Adipocyte (in vitro differentiated cells): ENCODE data around the gene ANGPT4.
A peak's percentile ranks its signal among the peaks of the same experiment; 100 is the strongest.
"Not testable (repeated sequence)": the region's sequence is repeated elsewhere in the genome, so short reads cannot be mapped to it uniquely, and the experiment has no call there.

ENCODE experiments used
- DNase-seq: peaks from one replicate; pipeline ENCODE4 v3.0.0-alpha.2; 2015; ENCODE audit warnings: low read depth
- H3K27me3 ChIP-seq: replicated peaks from 2 replicates; pipeline ENCODE4 v1.7.0; 2013; ENCODE audit warnings: mild to moderate bottlenecking, low read length, moderate library complexity; ENCODE audit not compliant: control insufficient read depth, insufficient read depth
- H3K36me3 ChIP-seq: 2 replicates; pipeline ENCODE4 v1.7.0; 2013; ENCODE audit warnings: low read length, mild to moderate bottlenecking, moderate library complexity; ENCODE audit not compliant: control insufficient read depth, insufficient read depth, severe bottlenecking
- H3K4me1 ChIP-seq: 2 replicates; pipeline ENCODE4 v1.7.0; 2013; ENCODE audit warnings: mild to moderate bottlenecking, low read length, moderate library complexity; ENCODE audit not compliant: control insufficient read depth, insufficient read depth
- H3K4me3 ChIP-seq: 2 replicates; pipeline ENCODE4 v1.7.0; 2013; ENCODE audit warnings: mild to moderate bottlenecking, low read length, moderate library complexity
- H3K9ac ChIP-seq: 2 replicates; pipeline ENCODE4 v1.7.0; 2013; ENCODE audit warnings: mild to moderate bottlenecking, low read length, moderate library complexity
- H3K9me3 ChIP-seq: 2 replicates; pipeline ENCODE4 v1.7.0; 2013; ENCODE audit warnings: mild to moderate bottlenecking, low read length, moderate library complexity; ENCODE audit not compliant: control insufficient read depth

Gene ANGPT4

GRCh38 chr20:869606-870005 lies 46.5 kb downstream of the ANGPT4 start:
- H3K4me3 ChIP-seq, result no peak overlapping the region
- H3K36me3 ChIP-seq, result no peaks in the 10 kb centered on the region
- H3K4me1 ChIP-seq, result no peaks in the 10 kb centered on the region
- H3K27me3 ChIP-seq, result peaks cover 43% of the 10 kb centered on the region
- no peak overlapping the region for H3K9ac ChIP-seq
- H3K9me3 ChIP-seq, result peaks cover 3% of the 10 kb centered on the region
- no peak for DNase-seq

DNA sequence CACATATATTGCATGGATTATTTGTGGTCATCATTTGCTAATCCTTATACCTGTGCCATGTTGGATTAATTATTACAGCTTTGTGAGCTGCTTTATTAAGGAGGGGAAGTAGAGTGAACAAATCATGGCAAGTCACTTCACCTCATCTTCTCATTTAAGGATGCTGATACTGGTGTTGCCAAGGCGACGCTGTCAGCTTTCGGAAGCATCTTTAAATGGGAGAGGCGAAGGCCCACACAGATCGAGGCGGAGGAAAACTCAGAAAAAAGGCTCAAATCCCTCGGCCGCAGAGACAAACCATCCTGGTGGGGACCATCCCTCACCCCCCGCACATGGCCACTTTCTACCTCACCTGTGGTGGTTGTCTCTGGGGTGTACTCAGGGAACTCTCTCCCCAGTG lies 47.9 kb downstream of the ANGPT4 start:
- Histone ChIP-seq H3K9me3 (peaks cover 3% of the 10 kb centered on the region), H3K9ac (no peak overlapping the region), H3K27me3 (peaks cover 34% of the 10 kb centered on the region), H3K4me1 (no peaks in the 10 kb centered on the region), H3K4me3 (no peak overlapping the region), H3K36me3 (no peaks in the 10 kb centered on the region)
- DNase-seq, result no peak

GRCh38 chr20:865440-865839 lies 50.7 kb downstream of the ANGPT4 start:
- Histone ChIP-seq H3K9me3 (peaks cover 3% of the 10 kb centered on the region), H3K4me3 (no peak overlapping the region), H3K9ac (no peak overlapping the region), H3K27me3 (peaks cover 10% of the 10 kb centered on the region), H3K4me1 (no peaks in the 10 kb centered on the region), H3K36me3 (no peaks in the 10 kb centered on the region)
- DNase-seq, result no peak

- Histone ChIP-seq H3K9ac (no peak overlapping the region), H3K36me3 (no peaks in the 10 kb centered on the region), H3K9me3 (peaks cover 3% of the 10 kb centered on the region), H3K4me1 (peaks cover 3% of the 10 kb centered on the region), H3K27me3 (no peaks in the 10 kb centered on the region), H3K4me3 (no peak overlapping the region)
- no peak for DNase-seq
These were observed 55.2 kb downstream of the ANGPT4 start for GRCh38 chr20:860891-861290.

GRCh38 chr20:859751-860231 lies 56.3 kb downstream of the ANGPT4 start:
- Histone ChIP-seq H3K27me3 (no peaks in the 10 kb centered on the region), H3K36me3 (no peaks in the 10 kb centered on the region), H3K9ac (no peak overlapping the region), H3K9me3 (no peaks in the 10 kb centered on the region), H3K4me1 (peaks cover 4% of the 10 kb centered on the region), H3K4me3 (no peak overlapping the region)
- DNase-seq, result no peak

- Histone ChIP-seq H3K4me1 (peaks cover 4% of the 10 kb centered on the region), H3K27me3 (no peaks in the 10 kb centered on the region), H3K9ac (no peak overlapping the region)
These were observed 58.1 kb downstream of the ANGPT4 start for GRCh38 chr20:858011-858410.

DNA sequence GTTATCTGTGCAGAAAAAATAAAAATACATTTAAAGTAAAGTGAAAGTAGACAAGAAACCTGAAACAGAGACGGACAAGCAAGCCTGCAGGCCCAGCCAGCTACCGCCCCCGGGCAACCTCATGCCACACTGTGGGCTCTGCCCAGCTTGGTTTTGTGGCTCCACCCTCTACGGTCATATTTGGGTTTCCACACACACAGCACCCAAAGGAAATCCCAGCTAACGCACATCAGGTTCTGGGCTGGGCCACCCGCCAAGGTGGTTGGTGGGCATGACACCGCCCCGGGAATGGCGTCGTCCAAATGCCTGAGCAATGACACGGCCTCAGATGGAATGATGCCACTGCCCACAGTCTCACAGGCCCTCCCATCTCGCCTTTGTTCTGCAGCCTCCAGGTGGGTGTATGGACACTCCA lies 59.8 kb downstream of the ANGPT4 start:
- Histone ChIP-seq H3K36me3 (no peaks in the 10 kb centered on the region), H3K9ac (no peak overlapping the region), H3K27me3 (no peaks in the 10 kb centered on the region), H3K4me1 (peaks cover 4% of the 10 kb centered on the region), H3K9me3 (no peaks in the 10 kb centered on the region), H3K4me3 (no peak overlapping the region)
- peak; percentile 73 for DNase-seq

More at GRCh38 chr20:858011-858410, 58.1 kb downstream of the ANGPT4 start:
- DNase-seq, result no peak
- H3K36me3 ChIP-seq, result no peaks in the 10 kb centered on the region
- no peaks in the 10 kb centered on the region for H3K9me3 ChIP-seq
- no peak overlapping the region for H3K4me3 ChIP-seq

GRCh38 chr20:855466-856360 lies 60.4 kb downstream of the ANGPT4 start:
- H3K4me3 ChIP-seq, result no peak overlapping the region
- no peaks in the 10 kb centered on the region for H3K9me3 ChIP-seq
- H3K4me1 ChIP-seq, result peaks cover 4% of the 10 kb centered on the region
- H3K9ac ChIP-seq, result no peak overlapping the region
- DNase-seq, result no peak
- no peaks in the 10 kb centered on the region for H3K27me3 ChIP-seq
- H3K36me3 ChIP-seq, result no peaks in the 10 kb centered on the region

DNA sequence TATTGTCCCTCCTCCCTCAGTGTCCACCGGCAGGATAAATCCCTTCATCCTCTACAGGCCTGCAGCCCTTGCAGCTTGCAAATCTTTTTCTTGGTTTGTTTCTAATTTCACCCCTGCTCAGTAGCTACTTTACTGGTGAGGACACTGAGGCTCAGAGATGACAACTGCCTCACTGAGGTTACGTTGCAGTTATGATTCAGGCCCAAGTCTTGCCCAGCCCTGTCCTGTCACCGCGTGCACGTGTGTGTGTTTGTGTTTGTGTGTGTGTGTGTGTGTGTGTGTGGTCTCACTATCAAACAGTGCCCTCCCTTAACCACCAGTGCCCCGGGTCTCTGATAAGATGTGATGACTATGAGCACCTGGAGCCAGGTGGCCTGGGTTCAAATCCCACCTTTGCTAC lies 61.5 kb downstream of the ANGPT4 start:
- Histone ChIP-seq H3K27me3 (no peaks in the 10 kb centered on the region), H3K4me3 (no peak overlapping the region), H3K9me3 (no peaks in the 10 kb centered on the region), H3K36me3 (no peaks in the 10 kb centered on the region), H3K4me1 (peaks cover 4% of the 10 kb centered on the region), H3K9ac (no peak overlapping the region)
- DNase-seq, result no peak

- H3K27me3 ChIP-seq, result no peaks in the 10 kb centered on the region
- H3K9ac ChIP-seq, result no peak overlapping the region
- no peak overlapping the region for H3K4me3 ChIP-seq
- no peak for DNase-seq
- H3K36me3 ChIP-seq, result no peaks in the 10 kb centered on the region
- H3K9me3 ChIP-seq, result no peaks in the 10 kb centered on the region
- peaks cover 4% of the 10 kb centered on the region for H3K4me1 ChIP-seq
These were observed 62.6 kb downstream of the ANGPT4 start for GRCh38 chr20:853406-853996.

GRCh38 chr20:848731-849130 lies 67.4 kb downstream of the ANGPT4 start:
- not testable (repeated sequence) for H3K36me3 ChIP-seq, H3K9me3 ChIP-seq, H3K4me1 ChIP-seq, DNase-seq, H3K4me3 ChIP-seq, H3K27me3 ChIP-seq, H3K9ac ChIP-seq
